RCC 7860 (cell line): ENCODE results near the gene TP53TG3D.
A peak's percentile ranks its signal among the peaks of the same experiment; 100 is the strongest.
"Not testable (repeated sequence)": the region's sequence is repeated elsewhere in the genome, so short reads cannot be mapped to it uniquely, and the experiment has no call there.

ENCODE experiments used
- DNase-seq: peaks from one replicate; pipeline ENCODE4 v3.0.0-alpha.2; 2015; ENCODE audit warnings: low spot score
- FAIRE-seq: peaks from 2 replicates; lab custom pipeline; 2012; peaks lifted over from hg19 to GRCh38; lab: Jason Lieb, UNC

The TP53TG3D gene

GRCh38 chr16:32252986-32253385 is at the start of gene TP53TG3D:
Gene TP53TG3D (plus strand): TSS chr16:32253286. CDS start chr16:32253354, 68 bp downstream.
- not testable (repeated sequence) for FAIRE-seq, DNase-seq

- DNase-seq, FAIRE-seq: not testable (repeated sequence)
Observed at GRCh38 chr16:32253507-32253906, 421 bp downstream of the TP53TG3D start.

GRCh38 chr16:32261526-32261925 is 8.4 kb downstream of the TP53TG3D start:
- DNase-seq, FAIRE-seq: not testable (repeated sequence)

GRCh38 chr16:32263552-32263951 is 10.5 kb downstream of the TP53TG3D start:
- DNase-seq, FAIRE-seq: not testable (repeated sequence)

GRCh38 chr16:32281910-32282309 is 28.8 kb downstream of the TP53TG3D start:
- FAIRE-seq, DNase-seq: not testable (repeated sequence)

GRCh38 chr16:32283024-32283423 is 29.9 kb downstream of the TP53TG3D start:
- FAIRE-seq, result not testable (repeated sequence)

GRCh38 chr16:32283917-32284495 is 30.9 kb downstream of the TP53TG3D start:
- DNase-seq, FAIRE-seq: not testable (repeated sequence)

More at GRCh38 chr16:32283024-32283423, 29.9 kb downstream of the TP53TG3D start:
- DNase-seq, result not testable (repeated sequence)

GRCh38 chr16:32284800-32285796 is 32.0 kb downstream of the TP53TG3D start:
- peak; percentile 16 for FAIRE-seq
- DNase-seq, result not testable (repeated sequence)

GRCh38 chr16:32286193-32286592 is 33.1 kb downstream of the TP53TG3D start:
- not testable (repeated sequence) for DNase-seq, FAIRE-seq

- FAIRE-seq, DNase-seq: not testable (repeated sequence)
Observed at GRCh38 chr16:32287743-32288142, 34.7 kb downstream of the TP53TG3D start.

GRCh38 chr16:32289197-32289596 is 36.1 kb downstream of the TP53TG3D start:
- not testable (repeated sequence) for FAIRE-seq, DNase-seq

- FAIRE-seq, DNase-seq: not testable (repeated sequence)
Observed at GRCh38 chr16:32302776-32303175, 49.7 kb downstream of the TP53TG3D start.
